Glutamatergic neuron (in vitro differentiated cells): ENCODE data around the gene SPAG7. TPM values are rescaled to one million over a fixed set of nuclear protein-coding genes. Genes with fewer than 3 reads are reported as not detected.
A peak's percentile ranks its signal among the peaks of the same experiment; 100 is the strongest.

Experiments
- DNase-seq: peaks from one replicate; pipeline ENCODE4 v3.0.0; 2022
- H3K27ac Mint-ChIP-seq: one replicate; pipeline ENCODE4 v1.8.0; 2020; ENCODE audit warnings: mild to moderate bottlenecking, mixed read lengths, inconsistent platforms; ENCODE audit not compliant: unreplicated experiment
- H3K27me3 Mint-ChIP-seq: one replicate; pipeline ENCODE4 v1.8.0; 2020; ENCODE audit warnings: mild to moderate bottlenecking, moderate library complexity, mixed read lengths, inconsistent platforms; ENCODE audit not compliant: unreplicated experiment
- H3K36me3 Mint-ChIP-seq: one replicate; pipeline ENCODE4 v1.8.0; 2020; ENCODE audit warnings: mild to moderate bottlenecking, mixed read lengths, inconsistent platforms; ENCODE audit not compliant: unreplicated experiment
- H3K4me1 Mint-ChIP-seq: one replicate; pipeline ENCODE4 v1.8.0; 2020; ENCODE audit warnings: mild to moderate bottlenecking, low read depth, mixed read lengths, inconsistent platforms; ENCODE audit not compliant: unreplicated experiment
- H3K4me3 Mint-ChIP-seq: one replicate; pipeline ENCODE4 v1.8.0; 2020; ENCODE audit warnings: mild to moderate bottlenecking, mixed read lengths, inconsistent platforms; ENCODE audit not compliant: unreplicated experiment
- H3K9me3 Mint-ChIP-seq: one replicate; pipeline ENCODE4 v1.8.0; 2020; ENCODE audit warnings: mild to moderate bottlenecking, moderate library complexity, mixed read lengths, inconsistent platforms; ENCODE audit not compliant: unreplicated experiment
- total RNA-seq: library from RNA; stranded (reverse); fragmentation: NEBNext Ultra II Directional; extraction: Animal tissue kit (Norgen Biotek cat#: 25700); gene quantifications from one replicate; pipeline ENCODE4 v1.2.1, GENCODE V29; 2021; ENCODE audit not compliant: unreplicated experiment
- TF ChIP-seq, protein P1 (sequence below): fragments of 200-600 bp; sonication (generic); IDR thresholded peaks from one replicate; pipeline ENCODE4 v1.5.0; 2021; ENCODE audit not compliant: partially characterized antibody, unreplicated experiment

SPAG7 gene
- total RNA-seq, 1 donor from 2014 or later = 69.6 TPM

- DNase-seq = no peak
Observed at GRCh38 chr17:4941319-4941610, 26.4 kb downstream of the SPAG7 start.

GRCh38 chr17:4940555-4941318 is 26.9 kb downstream of the SPAG7 start:
- peaks cover 21% of the 10 kb centered on the region for H3K4me1 Mint-ChIP-seq
- peaks cover 14% of the 10 kb centered on the region for H3K27me3 Mint-ChIP-seq
- TF ChIP-seq, protein P1, sequence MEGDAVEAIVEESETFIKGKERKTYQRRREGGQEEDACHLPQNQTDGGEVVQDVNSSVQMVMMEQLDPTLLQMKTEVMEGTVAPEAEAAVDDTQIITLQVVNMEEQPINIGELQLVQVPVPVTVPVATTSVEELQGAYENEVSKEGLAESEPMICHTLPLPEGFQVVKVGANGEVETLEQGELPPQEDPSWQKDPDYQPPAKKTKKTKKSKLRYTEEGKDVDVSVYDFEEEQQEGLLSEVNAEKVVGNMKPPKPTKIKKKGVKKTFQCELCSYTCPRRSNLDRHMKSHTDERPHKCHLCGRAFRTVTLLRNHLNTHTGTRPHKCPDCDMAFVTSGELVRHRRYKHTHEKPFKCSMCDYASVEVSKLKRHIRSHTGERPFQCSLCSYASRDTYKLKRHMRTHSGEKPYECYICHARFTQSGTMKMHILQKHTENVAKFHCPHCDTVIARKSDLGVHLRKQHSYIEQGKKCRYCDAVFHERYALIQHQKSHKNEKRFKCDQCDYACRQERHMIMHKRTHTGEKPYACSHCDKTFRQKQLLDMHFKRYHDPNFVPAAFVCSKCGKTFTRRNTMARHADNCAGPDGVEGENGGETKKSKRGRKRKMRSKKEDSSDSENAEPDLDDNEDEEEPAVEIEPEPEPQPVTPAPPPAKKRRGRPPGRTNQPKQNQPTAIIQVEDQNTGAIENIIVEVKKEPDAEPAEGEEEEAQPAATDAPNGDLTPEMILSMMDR = no peak
- DNase-seq = peak; percentile 69
- peaks cover 8% of the 10 kb centered on the region for H3K9me3 Mint-ChIP-seq
- peak overlapping the region; percentile 98 for H3K4me3 Mint-ChIP-seq
- H3K27ac Mint-ChIP-seq = peak overlapping the region; percentile 98
- no peaks in the 10 kb centered on the region for H3K36me3 Mint-ChIP-seq

More at GRCh38 chr17:4941319-4941610, 26.4 kb downstream of the SPAG7 start:
- peak overlapping the region; percentile 98 for H3K27ac Mint-ChIP-seq
- peak overlapping the region; percentile 98 for H3K4me3 Mint-ChIP-seq
- H3K36me3 Mint-ChIP-seq = no peaks in the 10 kb centered on the region
- H3K9me3 Mint-ChIP-seq = peaks cover 8% of the 10 kb centered on the region
- TF ChIP-seq, protein P1 = no peak
- peaks cover 15% of the 10 kb centered on the region for H3K27me3 Mint-ChIP-seq
- H3K4me1 Mint-ChIP-seq = peaks cover 22% of the 10 kb centered on the region

DNA sequence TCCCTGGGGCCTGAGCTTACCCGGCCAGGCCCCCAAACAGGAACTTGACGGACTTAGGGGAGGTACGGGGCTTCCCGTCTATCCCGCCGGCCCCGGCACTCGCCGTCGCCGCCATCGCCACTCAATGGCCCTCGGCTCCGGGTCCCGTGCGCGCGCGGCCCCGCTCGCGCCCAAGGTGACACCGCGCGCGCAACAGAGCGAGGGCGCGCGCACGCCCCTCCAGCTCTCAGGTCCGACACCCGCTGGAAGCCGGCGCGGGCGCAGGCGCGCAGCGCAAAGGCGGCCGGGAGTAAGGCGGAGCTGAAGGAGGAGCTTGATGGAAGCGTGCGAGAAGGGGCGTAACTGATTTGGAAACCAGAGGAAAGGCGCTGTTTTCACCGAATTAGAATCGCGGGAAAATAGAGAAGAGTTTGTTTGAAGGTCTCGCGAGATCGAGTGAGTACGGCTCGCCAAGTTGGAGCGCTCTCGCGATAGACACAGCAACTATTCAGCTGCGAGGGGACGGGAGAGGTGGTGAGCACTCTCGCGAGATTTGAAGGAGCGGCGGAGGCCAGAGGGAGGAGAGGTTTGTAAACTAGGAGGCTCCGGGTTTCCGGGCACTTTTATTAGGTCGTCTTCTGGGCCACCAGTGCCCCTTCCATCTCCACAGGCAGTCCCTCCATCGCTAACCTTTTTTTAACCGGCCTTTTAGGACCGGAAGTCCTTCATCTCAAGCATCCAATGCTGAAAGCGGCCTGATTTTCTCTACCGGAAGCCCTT is 27.6 kb downstream of the SPAG7 start, which contains the start of the genes RNF167 and SLC25A11:
Gene RNF167, plus strand, starts transcription at position 473 of the 759 bp plus-strand sequence. CDS start 642 bp downstream, outside the sequence.
Gene SLC25A11, minus strand, starts transcription at position 251 of the 759 bp plus-strand sequence. Its CDS starts 136 bp downstream, at position 115.
- Mint-ChIP-seq H3K36me3 (no peaks in the 10 kb centered on the region), H3K9me3 (peaks cover 8% of the 10 kb centered on the region), H3K4me1 (peaks cover 14% of the 10 kb centered on the region), H3K27me3 (peaks cover 14% of the 10 kb centered on the region), H3K4me3 (peak within 1 kb of the TSS; percentile 98), H3K27ac (peak within 1 kb of the TSS; percentile 98)
- TF ChIP-seq, protein P1 = no peak
- DNase-seq = peak; percentile 88

GRCh38 chr17:4939546-4939795 is 28.1 kb downstream of the SPAG7 start:
- TF ChIP-seq, protein P1 = no peak
- DNase-seq = peak; percentile 52
- Mint-ChIP-seq H3K27ac (peak overlapping the region; percentile 91), H3K4me3 (peak overlapping the region; percentile 97), H3K4me1 (peaks cover 14% of the 10 kb centered on the region), H3K27me3 (peaks cover 14% of the 10 kb centered on the region), H3K9me3 (peaks cover 8% of the 10 kb centered on the region), H3K36me3 (no peaks in the 10 kb centered on the region)
